HG03108 (cell line): ENCODE results near the gene PIK3CB.
"Not testable (repeated sequence)": the region's sequence is repeated elsewhere in the genome, so short reads cannot be mapped to it uniquely, and the experiment has no call there.

Source experiments
- ATAC-seq: cut with Tn5 transposase; IDR thresholded peaks from one replicate; pipeline ENCODE4 v1.9.1; 2021; ENCODE audit warnings: moderate library complexity; ENCODE audit not compliant: unreplicated experiment

Gene PIK3CB

GRCh38 chr3:138809500-138810256 is 25.1 kb downstream of the PIK3CB start:
- no peak for ATAC-seq

- ATAC-seq, result no peak
Observed at GRCh38 chr3:138806376-138807080, 28.2 kb downstream of the PIK3CB start.

GRCh38 chr3:138803006-138803653 is 31.6 kb downstream of the PIK3CB start:
- no peak for ATAC-seq

- not testable (repeated sequence) for ATAC-seq
Observed at GRCh38 chr3:138802223-138802622, 32.5 kb downstream of the PIK3CB start.

GRCh38 chr3:138801792-138802191 is 32.9 kb downstream of the PIK3CB start:
- no peak for ATAC-seq

- ATAC-seq, result no peak
Observed at GRCh38 chr3:138800248-138800647, 34.5 kb downstream of the PIK3CB start.

GRCh38 chr3:138799822-138800221 is 34.9 kb downstream of the PIK3CB start:
- no peak for ATAC-seq

GRCh38 chr3:138797508-138798038 is 37.2 kb downstream of the PIK3CB start:
- ATAC-seq, result no peak

- ATAC-seq, result no peak
Observed at GRCh38 chr3:138796761-138797160, 38.0 kb downstream of the PIK3CB start.

- ATAC-seq, result no peak
Observed at GRCh38 chr3:138786788-138787271, 47.9 kb downstream of the PIK3CB start.

- no peak for ATAC-seq
Observed at GRCh38 chr3:138785951-138786350, 48.8 kb downstream of the PIK3CB start.

- ATAC-seq, result not testable (repeated sequence)
Observed at GRCh38 chr3:138785362-138785857, 49.3 kb downstream of the PIK3CB start.

GRCh38 chr3:138782755-138783154 is 52.0 kb downstream of the PIK3CB start:
- ATAC-seq, result no peak

- ATAC-seq, result no peak
Observed at GRCh38 chr3:138781012-138781470, 53.7 kb downstream of the PIK3CB start.

- no peak for ATAC-seq
Observed at GRCh38 chr3:138778643-138779042, 56.1 kb downstream of the PIK3CB start.

GRCh38 chr3:138776961-138777360 is 57.8 kb downstream of the PIK3CB start:
- no peak for ATAC-seq

GRCh38 chr3:138775254-138775595 is 59.5 kb downstream of the PIK3CB start:
- ATAC-seq, result no peak

- no peak for ATAC-seq
Observed at GRCh38 chr3:138774529-138775253, 60.0 kb downstream of the PIK3CB start.

- no peak for ATAC-seq
Observed at GRCh38 chr3:138771585-138771984, 63.1 kb downstream of the PIK3CB start.

GRCh38 chr3:138769616-138770015 is 65.1 kb downstream of the PIK3CB start:
- ATAC-seq, result no peak

GRCh38 chr3:138768946-138769345 is 65.8 kb downstream of the PIK3CB start:
- ATAC-seq, result no peak
